H1 (cell line): ENCODE data around the gene SCARB2. TPM values are rescaled to one million over a fixed set of nuclear protein-coding genes. Genes with fewer than 3 reads are reported as not detected.

Experiments used
- CTCF ChIA-PET: fragments of 300-600 bp; sonication (Branson Sonifier 250); formaldehyde crosslinking; loops from one replicate; lab custom pipeline; 2021; ENCODE audit not compliant: partially characterized antibody; lab: Charles Lee
- POLR2A ChIA-PET: fragments of 300-600 bp; sonication (Branson Sonifier 250); formaldehyde crosslinking; loops from one replicate; lab custom pipeline; 2021; ENCODE audit warnings: inconsistent platforms; ENCODE audit not compliant: partially characterized antibody; lab: Charles Lee
- DNase-seq, 2 experiments: peaks; one replicate each; pipeline versions ENCODE4 v3.0.0 to v3.0.0-alpha.2; 2010 to 2022; ENCODE audit warnings: low spot score in 2 of 2, low read depth in 1 of 2, mixed read lengths in 1 of 2
- FAIRE-seq: peaks from 2 replicates; lab custom pipeline; 2011; peaks lifted over from hg19 to GRCh38; lab: Jason Lieb, UNC
- H2AFZ ChIP-seq: 2 replicates; pipeline ENCODE4 v1.8.1; 2012; ENCODE audit warnings: low read length, inconsistent platforms
- H2AK5ac ChIP-seq: 2 replicates; pipeline ENCODE4 v1.6.1; 2013; ENCODE audit warnings: low read depth, low read length
- H2BK120ac ChIP-seq: replicated peaks from 2 replicates; pipeline ENCODE3; 2013; ENCODE audit warnings: low read depth, low read length, inconsistent platforms
- H2BK12ac ChIP-seq: 2 replicates; pipeline ENCODE4 v1.6.1; 2013; ENCODE audit warnings: low read depth, low read length
- H2BK15ac ChIP-seq: 2 replicates; pipeline ENCODE4 v1.6.1; 2013; ENCODE audit warnings: low read length
- H2BK20ac ChIP-seq: 2 replicates; pipeline ENCODE4 v1.6.1; 2013; ENCODE audit warnings: low read length
- H2BK5ac ChIP-seq: 2 replicates; pipeline ENCODE4 v1.6.1; 2013; ENCODE audit warnings: low read depth, low read length
- H3K14ac ChIP-seq: 2 replicates; pipeline ENCODE4 v1.6.1; 2013; ENCODE audit warnings: inconsistent platforms; ENCODE audit not compliant: insufficient read length
- H3K18ac ChIP-seq: 2 replicates; pipeline ENCODE4 v1.6.1; 2013; ENCODE audit warnings: low read length; ENCODE audit errors: extremely low read depth
- H3K23ac ChIP-seq: 2 replicates; pipeline ENCODE4 v1.6.1; 2013; ENCODE audit warnings: inconsistent platforms; ENCODE audit not compliant: insufficient read length
- H3K23me2 ChIP-seq: 2 replicates; pipeline ENCODE4 v1.6.1; 2013; ENCODE audit warnings: low read depth, low read length
- H3K27ac ChIP-seq: 2 replicates; pipeline ENCODE4 v1.6.1; 2011; ENCODE audit warnings: low read depth, low read length, inconsistent platforms
- H3K27me3 ChIP-seq, 4 experiments: replicated peaks in 1 of 4; 1 replicate in 1 of 4; 2 replicates in 3 of 4; pipeline versions ENCODE4 v1.6.1 to v1.8.1; 2011 to 2013; ENCODE audit warnings: low read length in 3 of 4, mild to moderate bottlenecking in 3 of 4, inconsistent platforms in 2 of 4, mixed read lengths in 2 of 4, moderate library complexity in 1 of 4; ENCODE audit not compliant: control insufficient read depth in 3 of 4, insufficient read depth in 3 of 4; ENCODE audit errors: extremely low read depth in 1 of 4
- H3K36me3 ChIP-seq, 4 experiments: 2 replicates each; pipeline versions ENCODE4 v1.6.1 to v1.8.1; 2011 to 2013; ENCODE audit warnings: mild to moderate bottlenecking in 4 of 4, low read length in 3 of 4, moderate library complexity in 2 of 4, control low read depth in 1 of 4, inconsistent platforms in 1 of 4; ENCODE audit not compliant: insufficient read depth in 4 of 4, control insufficient read depth in 2 of 4
- H3K4ac ChIP-seq: replicated peaks from 2 replicates; pipeline ENCODE3; 2013; ENCODE audit warnings: low read length, low read depth, mixed read lengths, inconsistent platforms; ENCODE audit not compliant: insufficient read length
- H3K4me1 ChIP-seq, 4 experiments: replicated peaks in 1 of 4; 1 replicate in 1 of 4; 2 replicates in 3 of 4; pipeline versions ENCODE4 v1.6.1 to v1.8.1; 2011 to 2013; ENCODE audit warnings: low read length in 3 of 4, inconsistent platforms in 2 of 4, mixed read lengths in 1 of 4; ENCODE audit not compliant: insufficient read depth in 4 of 4, control insufficient read depth in 3 of 4
- H3K4me2 ChIP-seq, 2 experiments: 2 replicates each; pipeline versions ENCODE4 v1.6.1 to v1.8.1; 2011 to 2013; ENCODE audit warnings: low read depth in 2 of 2, low read length in 2 of 2, control low read depth in 1 of 2, inconsistent platforms in 1 of 2, mild to moderate bottlenecking in 1 of 2; ENCODE audit not compliant: insufficient read depth in 1 of 2
- H3K4me3 ChIP-seq, 4 experiments: fragments of 200-600, 300-600 bp in 1 of 4; sonication (generic), shearing (Covaris generic), sonication (Bioruptor Twin) in 1 of 4; 2 replicates each; pipeline versions ENCODE4 v1.5.1 to v1.8.1; 2011 to 2016; ENCODE audit warnings: low read length in 4 of 4, low read depth in 3 of 4, control low read depth in 2 of 4, inconsistent platforms in 2 of 4, mild to moderate bottlenecking in 2 of 4, mixed read lengths in 1 of 4, moderate library complexity in 1 of 4; ENCODE audit not compliant: insufficient read depth in 2 of 4; ENCODE audit errors: extremely low read depth in 1 of 4
- H3K56ac ChIP-seq: replicated peaks from 2 replicates; pipeline ENCODE3; 2013; ENCODE audit warnings: low read depth, mild to moderate bottlenecking, mixed read lengths, low read length, inconsistent platforms; ENCODE audit not compliant: insufficient read length
- H3K79me1 ChIP-seq: 2 replicates; pipeline ENCODE4 v1.6.1; 2013; ENCODE audit warnings: low read depth, low read length, control low read depth
- H3K79me2 ChIP-seq, 2 experiments: 2 replicates each; pipeline versions ENCODE4 v1.6.1 to v1.8.1; 2012 to 2013; ENCODE audit warnings: low read length in 2 of 2, mild to moderate bottlenecking in 2 of 2, inconsistent platforms in 1 of 2; ENCODE audit not compliant: insufficient read depth in 2 of 2, control insufficient read depth in 1 of 2
- H3K9ac ChIP-seq, 4 experiments: replicated peaks in 1 of 4; 1 replicate in 1 of 4; 2 replicates in 3 of 4; pipeline versions ENCODE4 v1.6.1 to v1.8.1; 2011 to 2013; ENCODE audit warnings: low read depth in 3 of 4, low read length in 3 of 4, control low read depth in 2 of 4, mild to moderate bottlenecking in 2 of 4, moderate library complexity in 2 of 4, inconsistent platforms in 1 of 4; ENCODE audit errors: extremely low read depth in 1 of 4
- H3K9me3 ChIP-seq, 2 experiments: 2 replicates each; pipeline versions ENCODE4 v1.6.1 to v1.8.1; 2012 to 2013; ENCODE audit warnings: mild to moderate bottlenecking in 2 of 2, moderate library complexity in 2 of 2, control low read depth in 1 of 2, inconsistent platforms in 1 of 2, low read depth in 1 of 2, low read length in 1 of 2, mixed read lengths in 1 of 2; ENCODE audit not compliant: insufficient read depth in 2 of 2
- H4K20me1 ChIP-seq, 2 experiments: replicated peaks in 1 of 2; 2 replicates each; pipeline versions ENCODE3 to v1.8.1; 2011 to 2013; ENCODE audit warnings: inconsistent platforms in 2 of 2, low read length in 2 of 2, mild to moderate bottlenecking in 1 of 2; ENCODE audit not compliant: insufficient read depth in 2 of 2, control insufficient read depth in 1 of 2
- H4K5ac ChIP-seq: 2 replicates; pipeline ENCODE4 v1.6.1; 2013; ENCODE audit warnings: low read length, low read depth, mixed read lengths, inconsistent platforms; ENCODE audit not compliant: insufficient read length
- H4K8ac ChIP-seq: 2 replicates; pipeline ENCODE4 v1.8.0; 2013; ENCODE audit warnings: mild to moderate bottlenecking, moderate library complexity, low read length, inconsistent platforms; ENCODE audit not compliant: insufficient read depth; ENCODE audit errors: extremely low read depth
- H4K91ac ChIP-seq: replicated peaks from 2 replicates; pipeline ENCODE3; 2013; ENCODE audit warnings: low read length, mixed read lengths, inconsistent platforms; ENCODE audit not compliant: insufficient read length
- HDAC6 ChIP-seq: IDR thresholded peaks from one replicate; pipeline ENCODE4 v1.7.1; 2012; ENCODE audit warnings: low read depth, mild to moderate bottlenecking, inconsistent platforms, low read length, moderate library complexity
- polyA plus RNA-seq, 7 experiments: library from polyadenylated mRNA; depleted of rRNA in 3 of 7; stranded (reverse) in 5 of 7; unstranded in 2 of 7; fragments of >200 nt in 5 of 7; fragments of 200-250 nt in 2 of 7; gene quantifications; 1 replicate in 5 of 7; 2 replicates in 1 of 7; 4 replicates in 1 of 7; pipeline versions ENCODE4 v1.2.1 to v1.2.3, GENCODE V29; 2011 to 2013; ENCODE audit warnings: missing spikeins in 2 of 7, mixed read lengths in 2 of 7
- total RNA-seq: library from RNA; stranded (reverse); fragmentation: NEBNext Ultra II Directional; extraction: Animal tissue kit (Norgen Biotek cat#: 25700); gene quantifications from 2 replicates; pipeline ENCODE4 v1.2.1, GENCODE V29; 2021

Gene SCARB2
- total and polyA plus RNA-seq, 2 of the 8 experiments (the other 6 are each of a cell fraction or from before 2014, with no cell fraction given): 18.5 to 35.7 TPM

DNA sequence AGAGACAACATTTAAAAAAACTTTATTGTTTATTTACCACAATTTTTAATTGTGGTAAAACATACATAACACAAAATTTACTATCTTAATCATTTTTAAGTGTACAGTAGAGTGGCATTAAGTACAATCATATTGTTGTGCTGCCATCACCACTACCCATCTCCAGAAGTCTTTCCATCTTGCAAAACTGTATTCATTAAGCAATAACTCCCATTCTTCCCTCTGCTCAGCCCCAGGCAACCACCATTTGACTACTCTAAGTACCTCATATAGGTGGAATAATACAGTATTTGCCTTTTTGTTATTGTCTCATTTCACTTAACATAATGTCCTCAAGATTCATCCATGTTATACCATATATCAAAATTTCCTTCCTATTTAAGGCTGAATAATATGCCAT is 25.1 kb upstream of the SCARB2 start:
- no peak overlapping the region for H3K4me2 ChIP-seq
- no peak overlapping the region for H3K18ac ChIP-seq
- H3K79me2 ChIP-seq: no peaks in the 10 kb centered on the region
- POLR2A ChIA-PET: no interaction called here
- CTCF ChIA-PET: interaction anchor here (1.8 kb wide), 1 partner anchor 139 kb away, joined by 6 read pairs; no protein-coding TSS in a partner anchor
- no peak overlapping the region for H2BK12ac ChIP-seq
- no peak overlapping the region for H4K5ac ChIP-seq
- H3K4me1 ChIP-seq: peaks cover 2 to 9% (median 4%) of the 10 kb centered on the region in 4 experiments; a peak in 5 of 7 replicates
- H4K91ac ChIP-seq: no peak overlapping the region
- H3K27me3 ChIP-seq: no peaks in the 10 kb centered on the region
- H4K8ac ChIP-seq: no peak overlapping the region
- H2AFZ ChIP-seq: no peak overlapping the region
- no peak overlapping the region for H2BK15ac ChIP-seq
- H3K79me1 ChIP-seq: no peaks in the 10 kb centered on the region
- H3K23me2 ChIP-seq: no peaks in the 10 kb centered on the region
- no peaks in the 10 kb centered on the region for H4K20me1 ChIP-seq
- H3K14ac ChIP-seq: no peak overlapping the region
- H2BK20ac ChIP-seq: no peak overlapping the region
- no peaks in the 10 kb centered on the region for H3K36me3 ChIP-seq
- no peak overlapping the region for H3K4ac ChIP-seq
- H3K27ac ChIP-seq: no peak overlapping the region
- no peak for FAIRE-seq
- H3K9ac ChIP-seq: no peak overlapping the region
- H2BK5ac ChIP-seq: no peak overlapping the region
- no peak overlapping the region for H3K56ac ChIP-seq
- H3K9me3 ChIP-seq: peaks cover 3 to 6% of the 10 kb centered on the region in 2 experiments; a peak in 2 of 4 replicates
- no peak for DNase-seq
- no peak for TF ChIP-seq HDAC6
- H2AK5ac ChIP-seq: no peak overlapping the region
- no peak overlapping the region for H3K23ac ChIP-seq
- no peak overlapping the region for H2BK120ac ChIP-seq
- H3K4me3 ChIP-seq: no peak overlapping the region
